Measurements from ENCODE around the gene HOXB2. TPM values are rescaled to one million over a fixed set of nuclear protein-coding genes. Genes with fewer than 3 reads are reported as not detected.

Gene HOXB2
- 11.3 TPM for polyA plus RNA-seq (ENCODE audit: insufficient read length)

DNA sequence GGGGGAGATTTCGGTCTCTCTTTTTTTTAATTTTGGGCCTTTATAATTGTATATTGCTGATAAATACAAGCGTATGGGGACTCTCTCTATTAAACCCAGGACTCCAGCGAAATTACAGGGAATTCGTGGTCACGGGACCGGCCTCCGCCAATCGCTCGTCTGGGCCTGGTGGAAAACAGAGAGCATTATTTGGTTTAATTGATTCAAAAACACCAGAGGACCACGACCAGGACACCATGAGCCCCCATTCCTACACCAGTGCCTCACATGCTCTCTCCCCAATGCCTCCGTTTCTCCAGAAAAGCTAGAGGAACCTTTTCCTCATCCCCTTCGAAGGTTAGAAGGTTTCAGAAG lies at the start of gene HOXB2:
HOXB2 (minus strand) TSS at position 88 of the 354 bp plus-strand sequence. CDS start 198 bp downstream, outside the sequence.
- no peak for DNase-seq

DNA sequence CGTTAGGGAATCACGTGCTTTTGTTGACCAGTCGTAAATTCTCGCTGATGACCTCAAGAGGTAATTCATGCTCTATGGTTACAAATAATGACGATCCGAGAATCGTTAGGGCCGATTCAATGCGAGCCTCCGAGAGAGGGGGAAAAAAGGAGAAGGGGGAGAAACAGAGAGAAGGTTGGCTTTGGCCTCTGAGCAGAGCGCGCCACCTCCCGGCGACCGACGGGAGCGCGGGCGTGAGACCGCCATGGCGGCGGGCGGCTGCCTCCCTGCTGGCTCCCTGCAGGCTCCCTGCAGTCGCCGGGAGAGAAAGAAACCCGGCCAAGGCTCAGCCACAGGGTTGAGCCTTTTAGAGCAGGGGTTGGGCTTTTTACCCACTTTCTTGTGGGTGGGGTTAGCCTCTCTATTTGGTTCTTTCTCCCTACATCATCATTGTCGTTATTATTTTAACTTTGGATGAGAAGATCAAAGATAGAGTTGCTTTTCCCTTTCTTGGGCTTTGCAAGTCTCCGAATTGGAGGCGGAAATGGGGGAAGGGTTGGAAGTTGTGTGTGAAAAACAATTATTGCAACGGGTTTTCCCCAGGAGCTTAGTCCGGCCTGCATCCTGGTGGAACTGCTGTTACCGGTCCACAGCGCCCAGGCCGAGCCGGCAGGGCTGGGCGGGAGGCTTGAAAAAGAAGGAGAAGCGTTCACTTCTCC lies 49.1 kb upstream of the HOXB2 start:
- DNase-seq = peak; percentile 71

DNA sequence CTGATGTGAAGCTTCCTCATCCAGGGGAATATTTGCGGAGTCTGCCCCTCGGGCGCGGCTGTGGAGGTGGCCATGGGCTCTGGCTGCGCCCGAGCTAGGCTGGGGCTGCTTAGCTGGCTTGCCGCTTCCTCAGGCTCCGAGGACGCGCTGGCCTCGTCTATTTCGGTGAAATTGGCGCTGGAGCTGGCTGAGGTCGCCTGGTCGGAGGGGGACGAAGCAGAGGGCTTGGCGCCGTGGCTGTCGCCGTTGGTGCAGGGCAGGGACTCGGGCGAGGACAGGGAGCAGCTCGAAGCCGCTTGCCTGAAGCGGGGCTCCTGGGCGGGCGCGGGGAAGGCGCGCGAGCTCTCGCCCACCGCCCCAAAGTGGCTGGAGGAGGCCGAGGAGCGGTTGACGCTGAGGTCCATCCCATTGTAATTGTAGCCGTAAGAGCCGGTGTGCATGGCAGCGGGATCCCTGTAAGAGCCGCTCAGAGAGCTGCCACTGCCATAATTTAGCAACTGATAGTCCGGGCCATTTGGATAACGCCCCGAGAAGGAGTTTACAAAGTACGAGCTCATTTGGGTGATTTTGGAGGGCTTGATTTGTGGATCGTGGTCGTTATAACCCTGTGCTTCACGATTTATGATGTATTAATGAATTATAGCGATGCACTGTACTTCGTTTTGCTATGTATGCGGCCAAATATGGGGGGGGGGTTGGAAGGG lies 48.4 kb upstream of the HOXB2 start, which contains the start of gene HOXB5:
HOXB5 (minus strand) TSS at position 654 of the 704 bp plus-strand sequence; CDS start at position 557, 97 bp downstream.
- DNase-seq = no peak

DNA sequence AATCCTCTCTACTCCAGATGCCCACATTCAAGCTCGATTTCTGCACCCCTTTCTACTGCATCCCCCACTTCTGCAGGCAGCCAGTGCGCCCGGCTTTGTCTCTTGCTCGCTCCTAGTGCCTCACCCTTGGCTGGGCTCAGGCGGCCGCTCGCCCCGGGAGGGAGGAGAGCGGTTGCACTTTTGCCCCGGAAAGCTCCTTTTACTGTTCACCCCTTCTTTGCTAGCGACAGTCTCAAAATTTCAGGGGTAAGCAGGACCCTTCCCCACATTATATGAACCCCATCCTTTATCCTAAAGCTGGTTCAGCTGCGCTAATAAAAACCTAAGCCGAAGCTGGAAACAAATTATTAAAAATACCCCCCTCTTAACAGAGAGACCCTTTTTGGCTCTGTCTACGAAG lies 47.7 kb upstream of the HOXB2 start:
- no peak for DNase-seq

DNA sequence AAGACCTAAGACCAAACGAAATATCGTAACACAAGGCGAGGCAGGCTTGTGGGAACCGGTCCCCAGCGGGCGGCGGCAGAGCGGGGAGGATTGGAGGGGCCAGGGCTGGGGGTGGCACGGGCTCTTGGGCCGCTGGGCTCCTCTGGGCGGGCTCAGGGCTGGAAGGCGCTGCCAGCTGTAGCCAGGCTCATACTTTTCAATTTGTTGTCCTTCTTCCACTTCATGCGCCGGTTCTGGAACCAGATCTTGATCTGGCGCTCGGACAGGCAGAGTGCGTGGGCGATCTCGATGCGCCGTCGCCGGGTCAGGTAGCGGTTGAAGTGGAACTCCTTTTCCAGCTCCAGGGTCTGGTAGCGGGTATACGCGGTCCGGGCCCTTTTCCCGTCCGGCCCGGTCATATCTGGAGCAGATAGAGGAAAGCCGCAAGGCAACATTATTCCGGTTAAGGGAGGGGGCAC lies 47.2 kb upstream of the HOXB2 start:
- no peak for DNase-seq

DNA sequence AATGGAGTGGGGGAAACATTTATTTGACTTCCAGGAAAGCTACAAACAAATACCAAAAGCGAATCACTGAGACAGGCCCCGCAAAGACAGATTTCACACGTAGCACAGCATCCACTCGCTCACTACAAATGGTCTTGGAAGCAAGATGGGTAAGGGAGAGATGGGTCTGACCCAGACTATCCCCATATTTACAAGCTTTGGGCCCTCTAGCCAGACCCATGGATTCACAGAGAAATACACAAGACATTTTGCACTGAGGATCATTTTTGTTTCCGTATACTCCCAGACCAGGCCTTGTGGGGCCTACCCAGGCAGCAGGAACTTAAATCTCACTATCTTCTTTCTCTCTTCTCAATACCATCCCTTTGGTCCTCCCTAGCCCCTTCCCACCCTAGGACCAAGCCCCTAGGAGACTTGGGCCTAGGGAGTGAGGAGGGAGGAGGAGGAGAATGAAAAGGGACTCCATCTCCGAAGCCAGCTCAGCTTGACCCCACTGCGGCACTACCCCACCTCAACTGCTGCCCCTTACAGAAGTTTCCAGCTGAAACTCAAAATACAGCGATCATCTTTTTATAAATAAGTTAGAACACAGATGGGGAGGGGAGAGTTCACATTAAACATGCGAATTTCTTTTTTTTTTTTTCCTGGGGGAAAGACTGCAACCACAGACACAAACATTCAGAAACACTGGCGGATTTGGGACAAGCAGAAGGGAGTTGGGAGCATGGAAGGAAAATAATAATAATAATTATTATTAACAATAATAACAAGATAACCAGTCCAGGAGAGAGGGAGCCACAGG lies 46.5 kb upstream of the HOXB2 start:
- no peak for DNase-seq

DNA sequence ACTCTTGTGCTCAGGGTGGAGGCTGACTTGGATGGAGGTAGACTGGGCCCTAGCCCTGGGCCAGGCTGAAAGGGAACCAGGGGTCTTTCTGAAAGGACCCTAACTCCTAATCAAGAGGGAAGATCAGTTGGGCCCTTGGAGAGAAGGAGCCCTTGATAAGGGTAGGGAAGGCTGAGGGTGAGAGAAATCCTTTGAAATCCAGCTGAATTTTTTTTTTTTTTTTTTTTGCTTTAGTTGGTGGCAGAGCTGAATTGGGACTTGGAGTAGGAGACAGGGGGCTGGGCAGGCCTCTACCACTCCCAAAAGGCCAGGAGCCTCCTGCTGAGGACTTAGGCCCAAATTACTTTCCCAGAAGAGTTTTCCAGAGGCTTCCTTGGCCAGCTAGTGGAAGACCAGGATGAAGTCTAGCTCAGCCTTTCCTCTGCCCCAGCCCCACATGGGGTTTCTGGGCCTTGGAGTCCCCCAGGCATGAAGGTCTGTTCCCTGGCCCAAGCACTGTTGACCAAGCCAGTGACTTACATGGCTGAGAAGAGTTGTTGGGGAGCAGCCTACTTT lies 45.8 kb upstream of the HOXB2 start:
- DNase-seq = no peak

DNA sequence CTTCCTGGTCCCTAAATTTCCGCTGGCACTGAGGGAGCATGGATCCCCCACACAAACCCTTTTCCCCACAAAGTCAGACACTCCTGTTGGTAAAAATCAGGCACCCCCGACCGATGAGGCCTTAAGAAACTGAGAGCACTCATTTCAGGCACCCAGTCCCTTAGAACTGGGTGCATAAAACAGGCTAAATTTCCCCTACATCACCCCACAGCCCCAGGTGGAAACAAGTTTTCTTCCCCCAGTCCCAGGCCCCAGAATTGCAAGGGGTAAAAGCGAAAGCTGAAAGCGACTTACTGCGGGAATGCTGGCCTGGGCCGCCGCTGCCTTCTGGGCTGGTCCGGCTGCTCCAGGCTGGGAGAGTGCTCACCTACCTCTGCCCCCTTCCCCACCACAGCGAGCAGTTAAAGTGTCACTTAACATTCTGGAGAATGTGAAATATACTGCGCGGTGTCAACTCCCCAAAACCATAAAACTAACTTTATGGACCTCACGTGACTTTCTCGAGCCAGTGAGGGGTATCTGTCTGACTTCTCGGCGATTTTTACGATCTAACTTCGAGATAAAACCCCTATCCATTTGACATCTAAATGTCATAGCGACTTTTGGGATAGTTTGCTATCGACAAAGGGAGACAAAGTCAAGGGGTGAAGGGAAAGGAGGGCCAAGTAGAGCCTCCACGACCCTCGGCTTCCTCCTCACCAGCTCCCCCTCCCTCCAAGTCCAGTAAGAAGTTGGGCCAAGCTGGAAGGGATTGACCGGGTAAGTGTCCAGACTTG lies 45.1 kb upstream of the HOXB2 start, which contains the start of gene HOXB3:
HOXB3 (minus strand) TSS at position 411 of the 776 bp plus-strand sequence. CDS start 37,767 bp downstream, outside the sequence.
- DNase-seq = no peak

DNA sequence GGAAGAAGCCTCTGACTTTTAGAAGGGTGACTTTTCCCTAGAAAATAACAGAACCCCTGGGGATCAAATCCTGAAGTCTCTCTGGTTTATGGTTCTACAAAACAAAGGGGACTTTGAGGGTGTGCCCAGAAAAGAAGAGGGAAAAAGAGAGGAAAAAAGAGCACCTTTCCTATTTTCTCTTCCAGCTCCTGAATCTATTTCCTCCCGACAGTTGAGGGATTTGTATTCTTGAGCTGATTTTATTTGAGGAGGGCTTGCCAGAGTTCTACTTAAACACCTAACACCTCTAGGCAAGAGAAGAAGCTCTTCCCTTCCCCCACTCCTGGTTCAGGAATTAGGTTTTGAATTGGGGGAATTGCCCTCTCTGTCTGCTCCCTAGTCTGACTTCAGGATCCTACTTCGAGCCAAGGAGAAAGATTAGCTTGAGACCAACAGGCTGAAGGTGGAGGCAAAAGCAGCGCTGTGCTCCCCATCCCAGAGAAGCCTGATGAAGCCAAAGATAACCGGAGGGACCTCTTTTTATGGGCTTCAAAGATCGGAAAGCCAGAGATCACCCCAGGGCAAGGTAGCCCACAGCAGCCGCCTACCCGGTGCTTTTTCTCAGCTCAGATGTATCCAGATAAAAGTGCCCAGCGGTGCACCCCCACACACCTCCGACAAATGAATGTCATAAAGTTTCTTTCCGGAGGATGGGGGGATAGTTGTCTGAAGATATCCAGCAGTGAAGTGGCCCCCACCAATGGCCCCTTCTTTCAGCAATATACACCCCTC lies 44.3 kb upstream of the HOXB2 start:
- no peak for DNase-seq

DNA sequence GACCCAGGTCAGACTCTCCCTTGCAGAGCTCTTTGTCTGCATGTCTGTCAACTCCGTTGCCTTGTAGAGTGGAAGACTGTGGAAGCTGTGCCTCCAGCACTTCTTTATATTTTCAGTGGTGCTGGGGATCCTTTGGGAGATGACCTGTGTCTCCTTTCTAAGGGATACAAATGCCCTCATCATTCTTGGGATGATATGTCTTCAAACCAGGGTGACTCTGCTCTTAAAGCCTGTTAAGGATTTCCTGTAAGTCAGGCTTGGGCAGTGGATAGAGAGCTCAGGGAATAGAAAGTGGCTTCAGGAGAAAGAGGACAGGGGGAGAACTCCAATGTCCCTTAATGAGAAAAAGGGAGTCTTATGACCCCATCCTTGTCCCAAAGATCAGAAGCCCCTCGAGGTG lies 43.6 kb upstream of the HOXB2 start:
- no peak for DNase-seq

DNA sequence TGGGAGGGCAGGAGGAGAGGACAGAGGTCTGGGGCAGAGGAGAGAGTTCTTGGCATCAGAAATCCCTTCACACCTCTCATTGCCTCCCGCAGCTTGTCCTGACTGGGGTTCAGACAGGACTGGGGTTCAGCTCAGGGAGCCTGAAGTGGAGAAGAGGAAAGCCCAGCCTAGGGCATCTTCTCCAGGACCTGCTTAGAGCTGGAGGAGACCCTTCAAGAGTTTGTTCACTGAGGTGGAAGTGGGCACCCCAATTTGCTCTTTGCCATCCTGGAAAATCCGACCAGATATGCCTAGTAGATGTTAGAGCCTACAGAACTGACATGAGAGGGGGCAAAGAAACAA lies 43.1 kb upstream of the HOXB2 start:
- no peak for DNase-seq

DNA sequence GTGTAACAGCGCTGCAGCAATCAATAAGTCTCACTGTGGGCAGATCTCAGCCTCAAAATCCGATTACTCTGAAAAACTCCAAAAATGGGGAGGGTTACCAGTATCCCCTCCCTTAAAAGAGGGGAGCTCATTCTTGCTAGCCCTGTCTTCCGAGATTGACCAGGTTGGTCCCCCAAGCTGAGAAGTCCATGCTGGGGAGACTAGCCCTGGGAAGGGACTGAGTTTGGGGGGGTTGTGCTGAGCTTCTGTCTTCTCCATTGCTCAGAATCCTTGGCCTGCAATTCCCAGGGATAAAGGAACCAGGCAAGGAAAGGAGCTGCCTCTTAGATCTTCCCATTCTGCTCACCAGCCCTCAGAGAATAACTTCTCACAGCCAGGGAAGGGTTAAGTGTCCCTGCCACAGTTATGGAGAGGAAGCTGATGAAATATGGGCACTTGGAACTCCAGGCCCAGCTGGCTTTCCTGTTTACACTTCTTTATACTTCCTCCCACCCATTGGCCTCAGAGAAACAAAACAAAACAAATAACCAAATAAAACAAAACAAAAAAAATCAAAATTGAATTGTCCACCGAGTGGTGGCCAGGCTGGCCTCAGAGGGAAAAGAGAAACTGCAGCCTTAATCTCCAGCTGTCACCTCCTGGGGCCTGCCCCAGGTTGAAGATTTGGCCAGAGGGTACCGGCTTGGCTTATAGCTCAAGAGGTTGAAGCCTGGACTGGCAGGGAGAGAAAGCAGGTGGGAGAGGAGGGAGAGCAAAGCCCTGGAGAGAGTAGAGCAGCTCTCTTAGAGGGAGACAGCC lies 42.6 kb upstream of the HOXB2 start:
- DNase-seq = no peak

DNA sequence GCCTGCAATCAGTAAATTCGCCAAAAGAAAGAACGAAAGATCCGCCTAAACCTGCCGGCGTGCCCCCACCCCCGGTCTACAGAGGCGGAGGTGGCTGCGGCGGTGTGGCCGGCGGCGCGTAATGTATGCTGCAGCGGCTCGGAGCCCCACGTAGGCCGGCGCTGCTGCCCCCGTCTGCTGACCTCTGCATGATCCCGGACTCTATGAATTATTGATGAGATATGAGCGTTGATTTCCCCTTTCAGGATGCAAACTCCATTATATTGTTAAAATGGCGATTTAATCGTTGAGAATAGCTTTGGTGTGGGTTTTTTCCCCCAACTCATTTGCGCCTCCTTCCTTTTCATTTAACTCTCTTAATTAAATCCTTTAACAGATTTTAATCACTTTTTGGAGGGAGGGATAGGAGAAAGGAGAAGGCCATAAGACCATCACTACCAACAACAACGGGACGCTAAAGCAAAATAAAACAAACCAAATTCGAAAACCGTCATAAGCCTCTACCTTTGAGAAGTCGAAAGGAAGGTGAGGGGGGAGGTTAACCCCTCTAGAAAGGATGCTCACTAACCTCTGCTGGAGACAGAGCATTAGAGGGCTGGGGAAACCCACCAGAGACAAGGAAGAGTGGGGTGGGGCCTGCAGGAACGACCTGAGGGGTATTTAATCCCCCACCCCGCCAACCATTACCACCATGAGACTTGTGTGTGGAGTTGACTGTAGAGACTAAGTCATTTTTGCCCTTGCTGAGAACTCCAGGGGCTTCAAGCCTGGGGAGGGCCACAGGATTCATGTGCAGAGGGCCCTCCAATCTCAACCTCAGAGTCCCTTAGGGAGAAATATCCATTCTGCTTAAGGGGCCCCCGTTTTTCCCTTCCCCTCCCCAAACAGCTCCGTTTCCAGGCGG lies 41.7 kb upstream of the HOXB2 start:
- no peak for DNase-seq

DNA sequence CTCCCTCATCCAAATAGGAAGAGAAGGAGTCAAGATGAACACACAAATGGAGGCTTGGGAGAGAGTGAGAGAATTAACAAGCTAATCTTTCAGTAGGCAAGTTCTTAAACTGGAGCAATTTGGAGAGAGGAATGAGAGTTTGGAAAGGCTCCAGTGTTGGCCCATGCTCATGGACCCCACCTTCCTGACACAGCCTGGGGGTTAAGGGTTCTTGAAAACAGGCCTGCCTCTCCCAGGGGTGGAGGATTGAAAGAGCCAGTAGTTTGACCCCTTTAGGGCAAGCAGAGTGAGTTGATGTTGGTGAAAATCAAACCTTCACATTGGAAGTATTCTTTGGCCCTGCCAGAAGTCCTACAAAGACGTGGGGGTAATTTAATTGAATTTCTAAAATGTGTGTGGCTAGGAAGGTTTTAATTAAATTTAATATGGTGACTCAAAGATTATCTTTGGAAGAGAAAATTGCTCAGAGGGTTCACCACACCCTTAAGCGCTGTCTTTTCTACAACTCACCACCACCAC lies 39.4 kb upstream of the HOXB2 start:
- DNase-seq = no peak

DNA sequence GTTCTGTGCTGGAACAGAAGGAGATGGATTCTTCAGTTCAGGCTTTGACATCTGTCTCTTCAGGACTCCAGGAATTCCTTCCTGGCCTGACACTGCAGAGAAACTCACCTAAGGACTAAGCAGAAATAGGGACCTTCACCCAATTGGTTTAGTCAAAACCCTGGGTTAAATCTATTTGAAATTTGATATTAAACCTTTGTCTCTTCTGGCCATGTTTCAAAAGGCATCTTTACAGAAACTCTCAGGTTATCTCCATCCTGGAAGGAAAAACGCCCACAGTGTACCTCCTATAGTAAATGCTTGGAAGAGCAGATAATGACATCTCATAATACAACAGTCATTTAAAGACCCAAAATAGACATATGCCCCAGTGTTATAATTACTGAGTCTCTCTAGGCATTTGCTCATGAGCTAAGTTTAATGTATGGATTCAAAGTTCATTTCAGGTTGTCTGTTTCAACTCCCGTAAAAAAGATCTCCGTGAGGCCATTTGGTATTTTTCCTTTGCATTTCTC lies 38.9 kb upstream of the HOXB2 start:
- no peak for DNase-seq

DNA sequence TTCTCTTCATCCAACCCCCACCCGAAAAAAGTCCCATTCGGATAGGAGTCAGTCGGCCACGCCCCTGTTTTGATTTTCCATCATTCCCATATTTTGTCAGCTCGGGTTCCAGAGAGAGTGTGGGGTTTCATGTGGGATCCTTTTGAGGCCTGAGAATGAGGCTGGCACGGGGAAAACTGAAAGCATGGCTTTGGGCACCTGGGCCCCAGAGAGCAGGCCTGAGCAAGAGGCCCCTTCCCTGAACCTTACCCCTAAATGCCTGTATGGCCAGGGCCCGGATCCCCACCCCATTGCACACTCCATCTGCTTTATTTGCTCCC lies 37.8 kb upstream of the HOXB2 start:
- no peak for DNase-seq

DNA sequence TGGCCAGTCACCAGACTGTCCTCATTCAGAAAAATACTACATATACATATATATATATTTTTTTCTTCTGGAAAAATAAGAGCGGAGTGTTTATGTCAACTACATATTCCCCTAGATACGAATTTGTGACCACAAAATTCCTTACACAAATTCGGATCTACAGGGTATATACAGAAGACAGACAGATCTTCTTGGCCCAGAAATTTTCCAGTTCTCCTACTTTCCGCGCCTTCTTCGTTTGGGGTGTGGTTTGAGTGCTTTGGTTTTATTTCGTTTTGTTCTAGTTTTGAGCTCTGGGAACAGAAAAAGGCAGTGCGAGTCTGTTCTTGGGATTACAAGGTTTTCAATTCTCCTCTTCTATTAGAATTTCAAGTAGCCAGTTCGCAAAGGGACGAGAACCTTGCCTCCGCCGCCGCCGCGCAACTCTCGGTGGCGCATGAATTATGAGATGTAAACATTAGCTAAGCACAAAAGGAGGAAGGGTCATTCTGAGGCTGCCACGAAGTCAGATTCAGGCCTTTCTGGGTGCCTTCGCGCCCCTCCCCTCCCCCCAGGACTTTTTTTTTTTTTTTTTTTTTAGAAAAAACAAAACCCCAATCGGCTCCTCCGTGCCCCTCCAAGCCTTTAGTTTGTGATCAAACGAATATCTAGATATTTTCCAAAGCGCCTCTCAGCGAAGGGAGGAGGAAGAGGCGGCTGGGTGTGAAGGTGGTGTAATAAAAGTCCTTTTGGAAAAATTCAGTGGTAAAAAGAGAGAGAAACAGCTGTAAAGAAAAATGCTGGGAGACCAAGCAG lies 35.0 kb upstream of the HOXB2 start:
- DNase-seq = no peak

DNA sequence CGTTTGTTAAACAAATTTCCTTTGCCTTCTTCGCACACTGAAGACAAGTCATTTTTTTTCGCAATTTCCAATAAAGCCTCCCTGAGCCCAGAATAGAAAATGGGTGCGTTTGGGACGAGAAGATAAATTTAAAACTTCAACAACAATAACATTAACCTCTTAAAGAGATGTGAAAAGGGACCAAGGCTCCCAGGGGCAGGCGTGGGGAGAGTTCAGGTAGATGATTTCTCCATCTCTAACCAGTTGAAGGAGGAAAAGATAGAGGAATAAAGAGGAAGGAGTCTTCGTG lies 34.5 kb upstream of the HOXB2 start:
- no peak for DNase-seq

Data from hindlimb muscle (tissue), 1 donor.